GM21381 (cell line): ENCODE data around the gene MANBA.
A peak's percentile ranks its signal among the peaks of the same experiment; 100 is the strongest.
"Not testable (repeated sequence)": the region's sequence is repeated elsewhere in the genome, so short reads cannot be mapped to it uniquely, and the experiment has no call there.

Experiments
- ATAC-seq: cut with Tn5 transposase; IDR thresholded peaks from one replicate; pipeline ENCODE4 v1.9.1; 2021; ENCODE audit warnings: mild to moderate bottlenecking, moderate library complexity; ENCODE audit not compliant: unreplicated experiment

Gene MANBA

GRCh38 chr4:102725229-102725628 lies 35.5 kb downstream of the MANBA start:
- ATAC-seq, result no peak

GRCh38 chr4:102723511-102723910 lies 37.3 kb downstream of the MANBA start:
- no peak for ATAC-seq

DNA sequence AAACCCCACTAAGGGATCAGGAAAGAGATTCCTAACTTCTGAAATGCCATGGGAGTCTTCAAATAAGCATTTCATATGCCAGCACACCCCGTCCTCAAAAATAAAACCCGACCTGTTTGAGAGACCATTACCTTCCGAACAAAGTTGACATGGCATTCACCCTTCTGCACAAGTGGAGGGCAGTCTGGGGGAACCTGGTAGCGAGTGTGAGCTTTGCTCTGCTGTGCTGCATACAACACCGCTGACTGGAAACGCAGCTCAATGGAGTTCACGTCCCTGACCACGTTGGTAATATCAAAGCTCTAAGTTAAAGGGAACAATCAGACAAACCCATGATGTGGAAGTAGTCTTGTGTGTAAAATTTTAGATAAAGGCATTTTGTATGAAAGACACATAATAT lies 38.0 kb downstream of the MANBA start:
- ATAC-seq, result no peak

- not testable (repeated sequence) for ATAC-seq
Measured at GRCh38 chr4:102718833-102719575, 41.8 kb downstream of the MANBA start.

- ATAC-seq, result no peak
Measured at GRCh38 chr4:102717448-102718092, 43.2 kb downstream of the MANBA start.

- no peak for ATAC-seq
Measured at GRCh38 chr4:102715057-102715456, 45.7 kb downstream of the MANBA start.

DNA sequence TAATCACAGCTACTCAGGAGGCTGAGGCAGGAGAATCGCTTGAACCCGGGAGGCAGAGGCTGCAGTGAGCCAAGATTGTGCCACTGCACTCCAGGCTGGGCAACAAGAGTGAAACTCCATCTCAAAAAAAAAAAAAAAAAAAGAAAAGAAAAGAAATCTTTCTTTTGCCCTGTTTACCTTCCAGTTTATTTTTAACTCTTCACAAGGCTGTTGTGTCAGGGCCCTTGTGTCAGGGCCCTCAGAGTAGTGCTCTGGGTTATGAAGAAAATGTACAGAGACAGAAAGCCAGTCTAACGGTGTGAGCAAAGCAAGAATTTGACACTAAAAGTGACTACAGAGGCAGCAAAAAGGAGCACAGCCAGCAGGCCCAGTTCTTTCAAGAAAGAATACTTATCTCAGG lies 47.0 kb downstream of the MANBA start:
- not testable (repeated sequence) for ATAC-seq

- no peak for ATAC-seq
Measured at GRCh38 chr4:102713096-102713495, 47.7 kb downstream of the MANBA start.

DNA sequence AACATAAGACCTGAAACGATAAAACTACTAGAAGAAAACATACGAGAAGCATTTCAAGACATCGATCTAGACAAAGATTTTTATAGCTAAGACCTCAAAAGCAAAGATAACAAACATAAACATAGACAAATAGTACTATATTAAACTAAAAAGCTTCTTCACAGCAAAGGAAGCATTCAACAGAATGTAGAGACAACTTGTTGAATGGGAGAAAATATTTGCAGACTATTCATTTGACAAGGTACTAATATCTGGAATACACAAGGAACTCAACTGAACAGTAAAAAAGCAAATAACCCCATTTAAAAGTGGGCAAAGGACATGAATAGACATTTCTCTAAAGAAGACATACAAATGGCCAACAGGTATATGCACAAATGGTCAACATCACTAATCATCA lies 49.8 kb downstream of the MANBA start:
- no peak for ATAC-seq

- ATAC-seq, result not testable (repeated sequence)
Measured at GRCh38 chr4:102709060-102709459, 51.7 kb downstream of the MANBA start.

DNA sequence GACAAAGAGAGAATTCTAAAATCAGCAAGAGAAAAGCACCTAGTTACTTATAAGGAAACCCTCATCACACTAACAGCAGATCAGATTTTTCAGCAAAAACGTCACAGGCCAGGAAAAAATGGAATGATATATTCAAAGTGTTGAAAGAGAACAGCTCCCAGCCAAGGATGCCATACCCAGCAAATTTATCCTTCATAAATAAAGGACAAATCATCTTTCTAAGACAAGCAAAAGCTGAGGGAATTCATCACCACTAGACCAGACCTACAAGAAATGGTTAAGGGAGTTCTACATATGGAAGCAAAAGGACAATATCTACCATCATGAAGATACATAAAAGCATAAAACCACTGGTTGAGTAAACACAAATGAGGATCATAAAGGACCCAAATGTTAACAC lies 53.6 kb downstream of the MANBA start:
- ATAC-seq, result no peak

DNA sequence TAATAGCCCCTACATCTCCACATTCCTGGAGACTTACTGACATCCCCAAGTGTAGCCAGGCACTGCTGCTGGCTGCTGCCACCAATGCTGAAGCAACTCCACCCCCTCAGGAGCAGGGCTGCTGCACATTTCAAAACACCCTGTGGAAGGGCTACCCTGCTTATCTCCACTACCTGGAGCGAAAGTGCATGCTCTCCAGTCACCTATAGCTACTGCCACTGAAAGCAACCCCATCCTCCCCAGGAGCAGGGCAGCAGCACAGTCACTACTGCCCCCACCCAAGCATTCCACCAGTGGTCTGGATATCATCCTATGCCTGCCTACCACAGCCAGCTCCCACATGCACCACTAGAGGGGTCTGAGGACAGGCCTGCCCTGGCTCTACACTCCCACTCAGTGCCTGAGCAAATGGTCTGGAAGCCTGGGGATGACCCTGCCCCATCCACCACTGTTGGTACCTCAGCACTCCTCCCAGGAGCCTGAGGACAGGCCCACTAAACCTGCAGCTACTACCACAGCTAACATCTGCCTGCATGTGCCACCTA lies 55.3 kb downstream of the MANBA start:
- no peak for ATAC-seq

GRCh38 chr4:102696758-102697157 lies 64.0 kb downstream of the MANBA start:
- ATAC-seq, result no peak

- no peak for ATAC-seq
Measured at GRCh38 chr4:102694791-102695190, 66.0 kb downstream of the MANBA start.

DNA sequence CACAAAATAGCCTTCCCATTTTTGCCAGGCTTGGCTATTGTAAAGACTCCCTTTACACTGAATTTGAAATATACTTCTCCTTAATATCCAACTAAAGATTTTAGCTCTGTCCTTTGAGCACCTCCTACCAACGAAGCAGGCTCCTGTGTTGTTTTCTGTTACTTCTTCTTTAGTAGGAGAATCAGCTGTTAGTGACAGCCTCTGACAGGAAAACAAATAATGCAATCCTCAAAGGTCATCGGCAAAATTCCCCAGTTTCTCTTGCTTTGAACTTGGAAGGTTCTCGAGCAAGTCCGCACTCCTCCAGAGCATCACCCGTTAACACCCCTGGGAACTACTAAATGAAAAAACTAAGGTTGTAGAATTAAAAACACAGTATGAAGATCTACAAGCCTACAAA lies 66.9 kb downstream of the MANBA start:
- no peak for ATAC-seq

GRCh38 chr4:102693262-102693850 lies 67.4 kb downstream of the MANBA start:
- no peak for ATAC-seq

GRCh38 chr4:102692474-102692873 lies 68.3 kb downstream of the MANBA start:
- no peak for ATAC-seq

DNA sequence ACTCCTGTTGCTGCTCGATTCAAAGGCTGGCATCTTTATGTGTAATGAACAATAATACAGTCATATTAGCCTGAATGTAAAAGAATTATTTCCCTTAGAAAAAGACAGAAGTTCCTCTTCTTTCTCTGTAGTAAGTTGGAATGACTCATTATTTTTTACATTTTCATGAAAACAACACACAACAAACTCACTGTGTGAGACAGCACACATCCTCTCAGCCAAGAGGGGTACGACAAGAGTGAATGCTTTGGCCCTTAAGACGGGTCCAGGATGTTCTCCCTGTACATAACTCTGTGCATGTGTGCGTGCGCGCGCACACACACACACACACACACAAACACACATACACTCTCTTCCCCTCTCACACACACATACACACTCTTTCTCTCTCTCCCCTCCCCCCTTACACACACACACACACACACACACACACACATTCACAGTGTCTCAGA lies 72.8 kb downstream of the MANBA start:
- ATAC-seq, result peak; percentile 27

GRCh38 chr4:102687373-102687981 lies 73.3 kb downstream of the MANBA start:
- peak; percentile 93 for ATAC-seq

DNA sequence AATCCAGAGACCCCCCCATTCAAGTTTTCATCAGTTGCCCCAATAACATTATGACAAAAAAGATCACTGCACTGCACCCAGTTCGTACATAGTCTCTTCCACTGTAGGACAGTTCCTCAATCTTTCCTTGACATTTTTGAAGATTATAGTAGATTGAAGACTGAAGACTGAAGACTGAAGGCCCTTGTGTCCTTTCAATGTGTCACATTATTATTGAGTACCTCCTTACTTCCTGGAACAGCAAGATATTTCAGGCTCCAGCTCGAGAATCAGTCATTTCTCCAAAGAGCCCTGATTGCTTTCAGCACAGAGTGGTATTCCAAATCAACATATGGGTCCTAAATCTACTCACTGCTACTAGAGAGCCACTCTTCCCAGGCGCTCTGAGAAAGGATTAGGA lies 75.0 kb downstream of the MANBA start:
- no peak for ATAC-seq

- no peak for ATAC-seq
Measured at GRCh38 chr4:102684610-102685052, 76.1 kb downstream of the MANBA start.
